H9 (cell line): ENCODE measurements around the gene CHRND. TPM values are rescaled to one million over a fixed set of nuclear protein-coding genes. Genes with fewer than 3 reads are reported as not detected.
A peak's percentile ranks its signal among the peaks of the same experiment; 100 is the strongest.

Experiments
- DNase-seq: peaks from one replicate; pipeline ENCODE4 v3.0.0-alpha.2; 2017
- H2AFZ ChIP-seq: one replicate; pipeline ENCODE4 v1.6.1; 2013; ENCODE audit warnings: mild to moderate bottlenecking, low read length, control low read depth, moderate library complexity
- H2AK5ac ChIP-seq: 2 replicates; pipeline ENCODE4 v1.6.1; 2013; ENCODE audit warnings: low read length, control low read depth, mixed read lengths; ENCODE audit not compliant: insufficient read length
- H2BK120ac ChIP-seq: one replicate; pipeline ENCODE4 v1.6.1; 2013; ENCODE audit warnings: low read depth, mild to moderate bottlenecking, low read length, control low read depth, inconsistent platforms; ENCODE audit not compliant: poor library complexity, severe bottlenecking
- H2BK12ac ChIP-seq: 2 replicates; pipeline ENCODE4 v1.6.1; 2013; ENCODE audit warnings: low read length, control low read depth, mixed read lengths, low read depth; ENCODE audit not compliant: insufficient read length
- H2BK15ac ChIP-seq: 2 replicates; pipeline ENCODE4 v1.6.1; 2013; ENCODE audit warnings: low read depth, low read length, control low read depth
- H2BK20ac ChIP-seq: one replicate; pipeline ENCODE4 v1.6.1; 2013; ENCODE audit warnings: low read depth, mild to moderate bottlenecking, low read length, control low read depth, inconsistent platforms; ENCODE audit not compliant: poor library complexity, severe bottlenecking
- H2BK5ac ChIP-seq: 2 replicates; pipeline ENCODE4 v1.6.1; 2013; ENCODE audit warnings: low read length, control low read depth, mixed read lengths; ENCODE audit not compliant: insufficient read length
- H3K14ac ChIP-seq: 2 replicates; pipeline ENCODE4 v1.6.1; 2013; ENCODE audit warnings: low read length, control low read depth; ENCODE audit not compliant: insufficient read depth
- H3K18ac ChIP-seq: 2 replicates; pipeline ENCODE4 v1.6.1; 2013; ENCODE audit warnings: low read depth, mild to moderate bottlenecking, mixed read lengths, low read length, control low read depth; ENCODE audit not compliant: insufficient read length
- H3K23ac ChIP-seq: 2 replicates; pipeline ENCODE4 v1.6.1; 2013; ENCODE audit warnings: low read length, control low read depth, mixed read lengths, low read depth; ENCODE audit not compliant: insufficient read length
- H3K23me2 ChIP-seq: 2 replicates; pipeline ENCODE4 v1.6.1; 2013; ENCODE audit warnings: low read depth, mild to moderate bottlenecking, mixed read lengths, low read length, control low read depth; ENCODE audit not compliant: insufficient read length, poor library complexity, severe bottlenecking
- H3K27ac ChIP-seq: 2 replicates; pipeline ENCODE4 v1.5.1; 2013; ENCODE audit warnings: low read length, control low read depth, mixed read lengths, low read depth; ENCODE audit not compliant: insufficient read length
- H3K27me3 ChIP-seq: 2 replicates; pipeline ENCODE4 v1.6.1; 2013; ENCODE audit warnings: low read length, control low read depth, inconsistent platforms; ENCODE audit not compliant: insufficient read depth
- H3K4ac ChIP-seq: 2 replicates; pipeline ENCODE4 v1.6.1; 2013; ENCODE audit warnings: low read depth, mild to moderate bottlenecking, control low read depth, inconsistent platforms, low read length, moderate library complexity
- H3K4me1 ChIP-seq: 2 replicates; pipeline ENCODE4 v1.6.1; 2013; ENCODE audit warnings: low read length, control low read depth, inconsistent platforms; ENCODE audit not compliant: insufficient read depth
- H3K4me2 ChIP-seq: 2 replicates; pipeline ENCODE4 v1.6.1; 2013; ENCODE audit warnings: low read length, control low read depth, mixed read lengths; ENCODE audit not compliant: insufficient read length, insufficient read depth
- H3K56ac ChIP-seq: 2 replicates; pipeline ENCODE4 v1.6.1; 2013; ENCODE audit warnings: low read depth, mild to moderate bottlenecking, mixed read lengths, low read length, control low read depth; ENCODE audit not compliant: insufficient read length
- H3K79me1 ChIP-seq: 2 replicates; pipeline ENCODE4 v1.6.1; 2013; ENCODE audit warnings: low read depth, mild to moderate bottlenecking, moderate library complexity, low read length, control low read depth, inconsistent platforms; ENCODE audit not compliant: insufficient read depth, poor library complexity, severe bottlenecking
- H3K79me2 ChIP-seq: 2 replicates; pipeline ENCODE4 v1.6.1; 2013; ENCODE audit warnings: low read length, control low read depth, inconsistent platforms; ENCODE audit not compliant: insufficient read depth
- H3K9ac ChIP-seq: 2 replicates; pipeline ENCODE4 v1.6.1; 2013; ENCODE audit warnings: low read length, control low read depth, mixed read lengths; ENCODE audit not compliant: insufficient read length; ENCODE audit errors: extremely low read depth
- H3K9me3 ChIP-seq: one replicate; pipeline ENCODE4 v1.6.1; 2013; ENCODE audit warnings: low read depth, low read length, inconsistent platforms; ENCODE audit not compliant: control insufficient read depth
- H3T11ph ChIP-seq: one replicate; pipeline ENCODE4 v1.6.1; 2013; ENCODE audit warnings: mild to moderate bottlenecking, low read length, control low read depth, inconsistent platforms
- H4K20me1 ChIP-seq: one replicate; pipeline ENCODE4 v1.6.1; 2013; ENCODE audit not compliant: control insufficient read depth, insufficient read length, insufficient read depth
- H4K5ac ChIP-seq: 2 replicates; pipeline ENCODE4 v1.6.1; 2013; ENCODE audit warnings: low read depth, mild to moderate bottlenecking, mixed read lengths, low read length, control low read depth; ENCODE audit not compliant: insufficient read length
- H4K8ac ChIP-seq: replicated peaks from 2 replicates; pipeline ENCODE4 v1.6.1; 2013; ENCODE audit warnings: low read length, control low read depth, mixed read lengths, low read depth; ENCODE audit not compliant: insufficient read length
- H4K91ac ChIP-seq: 2 replicates; pipeline ENCODE4 v1.6.1; 2013; ENCODE audit warnings: low read depth, mild to moderate bottlenecking, moderate library complexity, mixed read lengths, low read length, control low read depth; ENCODE audit not compliant: insufficient read length
- H3K27ac Mint-ChIP-seq, 3 experiments: 2 replicates in 2 of 3; 3 replicates in 1 of 3; pipeline ENCODE4 v1.8.0; 2020 to 2021; ENCODE audit warnings: mixed read lengths in 3 of 3, mild to moderate bottlenecking in 1 of 3, moderate library complexity in 1 of 3
- H3K27me3 Mint-ChIP-seq: 2 replicates; pipeline ENCODE4 v1.8.0; 2021; ENCODE audit warnings: low read depth, mild to moderate bottlenecking, moderate library complexity, mixed read lengths
- H3K36me3 Mint-ChIP-seq, 3 experiments: 2 replicates in 2 of 3; 3 replicates in 1 of 3; pipeline ENCODE4 v1.8.0; 2020 to 2021; ENCODE audit warnings: low read depth in 3 of 3, mixed read lengths in 3 of 3; ENCODE audit not compliant: insufficient read depth in 1 of 3
- H3K4me1 Mint-ChIP-seq, 2 experiments: 2 replicates each; pipeline ENCODE4 v1.8.0; 2020; ENCODE audit warnings: mixed read lengths in 2 of 2
- H3K4me3 Mint-ChIP-seq, 2 experiments: 2 replicates in 1 of 2; 3 replicates in 1 of 2; pipeline ENCODE4 v1.8.0; 2020 to 2021; ENCODE audit warnings: mild to moderate bottlenecking in 2 of 2, mixed read lengths in 2 of 2, moderate library complexity in 1 of 2
- H3K9me3 Mint-ChIP-seq, 2 experiments: 2 replicates in 1 of 2; 3 replicates in 1 of 2; pipeline ENCODE4 v1.8.0; 2020; ENCODE audit warnings: mild to moderate bottlenecking in 2 of 2, mixed read lengths in 2 of 2, moderate library complexity in 1 of 2
- CTCF ChIP-seq: fragments of 200-600 bp; sonication (generic); conservative IDR thresholded peaks from 3 replicates; pipeline ENCODE4 v1.8.0; 2021; ENCODE audit warnings: antibody characterized with exemption, mild to moderate bottlenecking
- WGBS: extraction: QIAGEN DNeasy Blood & Tissue Kit; methylation state at CpG from one replicate; pipeline ENCODE4 v1.1.7; 2013; ENCODE audit warnings: missing lambda C conversion rate, low lambda C conversion rate, mixed read lengths; ENCODE audit not compliant: insufficient read length; ENCODE audit errors: extremely low coverage; 5-methylcytosine and 5-hydroxymethylcytosine counted together
- total RNA-seq: library from RNA; stranded (reverse); gene quantifications from 2 replicates; pipeline ENCODE4 v1.2.1, GENCODE V29; 2021

The CHRND gene
- total RNA-seq, 1 experiment from 2014 or later, result not detected

- Mint-ChIP-seq H3K4me3 (peak within 1 kb of the TSS; percentile 55 to 77), H3K27ac (no peak within 1 kb of the TSS; a peak in 1 of 7 replicates), H3K4me1 (peaks cover 20 to 36% of the 10 kb centered on the region in 2 experiments), H3K27me3 (peaks cover 83% of the 10 kb centered on the region), H3K9me3 (no peaks in the 10 kb centered on the region; a peak in 1 of 5 replicates), H3K36me3 (peaks cover 0 to 8% (median 0%) of the 10 kb centered on the region in 3 experiments; a peak in 3 of 7 replicates)
- Histone ChIP-seq H3T11ph (no peak within 1 kb of the TSS), H3K56ac (no peak within 1 kb of the TSS), H3K4me1 (peaks cover 2% of the 10 kb centered on the region; the same call in 1 of the 2 replicates), H2BK20ac (no peak within 1 kb of the TSS), H3K4me2 (peak within 1 kb of the TSS; percentile 48), H2AK5ac (no peak within 1 kb of the TSS), H4K8ac (no peak within 1 kb of the TSS), H2BK12ac (no peak within 1 kb of the TSS), H3K23me2 (peaks cover 9% of the 10 kb centered on the region), H4K20me1 (no peaks in the 10 kb centered on the region), H2BK5ac (no peak within 1 kb of the TSS), H3K27me3 (peaks cover 34% of the 10 kb centered on the region), H3K23ac (no peak within 1 kb of the TSS), H2BK15ac (no peak within 1 kb of the TSS), H3K9me3 (no peaks in the 10 kb centered on the region), H3K79me1 (no peaks in the 10 kb centered on the region), H4K91ac (no peak within 1 kb of the TSS), H3K14ac (peak within 1 kb of the TSS; percentile 17; the same call in 1 of the 2 replicates), H3K9ac (no peak within 1 kb of the TSS), H4K5ac (no peak within 1 kb of the TSS), H3K4ac (no peak within 1 kb of the TSS), H2BK120ac (no peak within 1 kb of the TSS), H2AFZ (no peak within 1 kb of the TSS), H3K18ac (no peak within 1 kb of the TSS), H3K27ac (no peak within 1 kb of the TSS), H3K79me2 (no peaks in the 10 kb centered on the region)
- TF ChIP-seq CTCF, result no peak
- WGBS, result no CpG with 5 or more reads among the region's 102 CpGs
- DNase-seq, result peak; percentile 41
Measured at GRCh38 chr2:232487385-232488096, 38.4 kb upstream of the CHRND start, which contains the start of gene ECEL1. TSS of gene ECEL1 (minus strand) at chr2:232487834. CDS start at chr2:232486653, 1,181 bp downstream.
